ENCODE results near the gene BRD7. TPM values are rescaled to one million over a fixed set of nuclear protein-coding genes. Genes with fewer than 3 reads are reported as not detected.

Gene BRD7
- total and polyA plus RNA-seq, 7 experiments from 2014 or later = 34.5 to 91.1 (median 84.4) TPM

- no peaks in the 10 kb centered on the region for H3K36me3 ChIP-seq (ENCODE audit: control insufficient read depth in 2 of 3, insufficient read depth in 3 of 3, low read length in 3 of 3)
- POLR2A ChIA-PET = no interaction called here
- CTCF ChIA-PET = interaction anchor here (0.6 to 2.0 kb wide), 2 partner anchors 251 to 295 kb away, joined by 3 to 6 read pairs; no protein-coding TSS in a partner anchor
- H3K9me3 ChIP-seq (ENCODE audit: control insufficient read depth in 2 of 3, low read length in 3 of 3) = no peaks in the 10 kb centered on the region
- no peaks in the 10 kb centered on the region for H3K9me3 Mint-ChIP-seq
- H3K4me3 Mint-ChIP-seq = no peak overlapping the region
- H3K27me3 Mint-ChIP-seq = peaks cover 0 to 21% (median 0%) of the 10 kb centered on the region in 5 donors
- H3K36me3 Mint-ChIP-seq = peaks cover 0 to 4% (median 0%) of the 10 kb centered on the region in 5 donors
- no peaks in the 10 kb centered on the region for H3K27me3 ChIP-seq (ENCODE audit: control insufficient read depth in 2 of 2, insufficient read depth in 2 of 2, low read length in 2 of 2)
- H3K4me3 ChIP-seq (ENCODE audit: low read length) = no peak overlapping the region
- no peak for ATAC-seq
- H3K27ac Mint-ChIP-seq = no peak overlapping the region
- H3K4me1 ChIP-seq (ENCODE audit: control insufficient read depth in 2 of 2, insufficient read depth in 2 of 2, low read length in 2 of 2) = peaks cover 8 to 9% of the 10 kb centered on the region in 2 donors
- peaks cover 10 to 30% (median 16%) of the 10 kb centered on the region in 7 donors for H3K4me1 Mint-ChIP-seq
- intact Hi-C loops (cut with micrococcal nuclease) = no loop called here
- no peak overlapping the region for H3K27ac ChIP-seq (ENCODE audit: low read depth, low read length)
- no peak for DNase-seq
These were observed 4.0 kb upstream of the BRD7 start for GRCh38 chr16:50372611-50373344.

GRCh38 chr16:50371936-50372595 lies 3.3 kb upstream of the BRD7 start:
- intact Hi-C loops (cut with micrococcal nuclease) = no loop called here
- Mint-ChIP-seq H3K27me3 (peaks cover 0 to 19% (median 0%) of the 10 kb centered on the region in 5 donors), H3K36me3 (peaks cover 0 to 6% (median 0%) of the 10 kb centered on the region in 5 donors), H3K4me3 (no peak overlapping the region), H3K9me3 (no peaks in the 10 kb centered on the region), H3K4me1 (peaks cover 16 to 36% (median 23%) of the 10 kb centered on the region in 7 donors), H3K27ac (peak overlapping the region in 2 of 9 donors; percentile 21 to 47)
- Histone ChIP-seq H3K27ac (ENCODE audit: low read depth, low read length) (no peak overlapping the region), H3K4me1 (ENCODE audit: control insufficient read depth in 2 of 2, insufficient read depth in 2 of 2, low read length in 2 of 2) (peaks cover 15 to 16% of the 10 kb centered on the region in 2 donors), H3K9me3 (ENCODE audit: control insufficient read depth in 2 of 3, low read length in 3 of 3) (no peaks in the 10 kb centered on the region), H3K4me3 (ENCODE audit: low read length) (no peak overlapping the region), H3K36me3 (ENCODE audit: control insufficient read depth in 2 of 3, insufficient read depth in 3 of 3, low read length in 3 of 3) (no peaks in the 10 kb centered on the region), H3K27me3 (ENCODE audit: control insufficient read depth in 2 of 2, insufficient read depth in 2 of 2, low read length in 2 of 2) (no peaks in the 10 kb centered on the region)
- ATAC-seq = no peak
- ChIA-PET POLR2A (interaction anchor here (0.6 kb wide), 1 partner anchor 88 kb away, joined by 3 read pairs; no protein-coding TSS in a partner anchor), CTCF (interaction anchor here (0.6 to 2.0 kb wide), 3 partner anchors 46 to 295 kb away, joined by 3 to 6 read pairs (median 3); no protein-coding TSS in a partner anchor)
- DNase-seq = no peak

GRCh38 chr16:50371036-50371716 lies 2.4 kb upstream of the BRD7 start:
- no peaks in the 10 kb centered on the region for H3K27me3 ChIP-seq (ENCODE audit: control insufficient read depth in 2 of 2, insufficient read depth in 2 of 2, low read length in 2 of 2)
- H3K27ac ChIP-seq (ENCODE audit: low read depth, low read length) = no peak overlapping the region
- Mint-ChIP-seq H3K4me3 (peak overlapping the region in 1 of 10 donors; percentile 89), H3K4me1 (peaks cover 22 to 39% (median 31%) of the 10 kb centered on the region in 7 donors), H3K9me3 (no peaks in the 10 kb centered on the region), H3K27ac (peak overlapping the region in 1 of 9 donors; percentile 23), H3K27me3 (peaks cover 0 to 17% (median 0%) of the 10 kb centered on the region in 5 donors), H3K36me3 (peaks cover 0 to 6% (median under 1%) of the 10 kb centered on the region in 5 donors)
- CTCF ChIA-PET = interaction anchor here (1.1 to 2.2 kb wide), 3 partner anchors 45 to 295 kb away, joined by 3 to 15 read pairs (median 5); no protein-coding TSS in a partner anchor
- POLR2A ChIA-PET = interaction anchor here (1.4 kb wide), 1 partner anchor 272 kb away, joined by 4 read pairs; no protein-coding TSS in a partner anchor
- no peak overlapping the region for H3K4me3 ChIP-seq (ENCODE audit: low read length)
- no peaks in the 10 kb centered on the region for H3K36me3 ChIP-seq (ENCODE audit: control insufficient read depth in 2 of 3, insufficient read depth in 3 of 3, low read length in 3 of 3)
- no peak for ATAC-seq
- H3K9me3 ChIP-seq (ENCODE audit: control insufficient read depth in 2 of 3, low read length in 3 of 3) = no peaks in the 10 kb centered on the region
- intact Hi-C loops (cut with micrococcal nuclease) = no loop called here
- DNase-seq = no peak
- H3K4me1 ChIP-seq (ENCODE audit: control insufficient read depth in 2 of 2, insufficient read depth in 2 of 2, low read length in 2 of 2) = peaks cover 22 to 25% of the 10 kb centered on the region in 2 donors

- ChIA-PET POLR2A (interaction anchor here (0.6 to 1.3 kb wide), 6 partner anchors 9 to 380 kb away, joined by 3 to 5 read pairs (median 4); no protein-coding TSS in a partner anchor), CTCF (interaction anchor here (0.6 to 2.2 kb wide), 13 partner anchors 9 to 408 kb away, joined by 3 to 15 read pairs (median 4); partner anchors contain the start of gene ADCY7)
- Mint-ChIP-seq H3K27me3 (peaks cover 0 to 5% (median 0%) of the 10 kb centered on the region in 5 donors), H3K27ac (peak overlapping the region; percentile 83 to 99 (median 94)), H3K9me3 (no peaks in the 10 kb centered on the region), H3K36me3 (peaks cover 2 to 15% (median 11%) of the 10 kb centered on the region in 5 donors), H3K4me1 (peaks cover 35 to 52% (median 50%) of the 10 kb centered on the region in 7 donors), H3K4me3 (peak overlapping the region; percentile 79 to 96 (median 90))
- DNase-seq = peak in 2 of 9 donors; percentile 16 to 18
- H3K27ac ChIP-seq (ENCODE audit: low read depth, low read length) = peak overlapping the region; percentile 77
- peaks cover 24 to 39% of the 10 kb centered on the region in 2 donors for H3K4me1 ChIP-seq (ENCODE audit: control insufficient read depth in 2 of 2, insufficient read depth in 2 of 2, low read length in 2 of 2)
- H3K36me3 ChIP-seq (ENCODE audit: control insufficient read depth in 2 of 3, insufficient read depth in 3 of 3, low read length in 3 of 3) = no peaks in the 10 kb centered on the region
- no peak for ATAC-seq
- intact Hi-C loops (cut with micrococcal nuclease) = loop anchor here (1.0 to 5.0 kb wide), 22 partner anchors 28 to 438 kb away; partner anchors contain the start of genes ADCY7 (in 2 of the 2), CNEP1R1 (in 2 of the 2), HEATR3 (in 2 of the 2) and NKD1 (in 2 of the 2)
- H3K27me3 ChIP-seq (ENCODE audit: control insufficient read depth in 2 of 2, insufficient read depth in 2 of 2, low read length in 2 of 2) = no peaks in the 10 kb centered on the region
- H3K9me3 ChIP-seq (ENCODE audit: control insufficient read depth in 2 of 3, low read length in 3 of 3) = no peaks in the 10 kb centered on the region
- peak overlapping the region; percentile 52 for H3K4me3 ChIP-seq (ENCODE audit: low read length)
These were observed 481 bp upstream of the BRD7 start for GRCh38 chr16:50369133-50369804.

GRCh38 chr16:50367777-50368409 lies 895 bp downstream of the BRD7 start:
- H3K4me1 ChIP-seq (ENCODE audit: control insufficient read depth in 2 of 2, insufficient read depth in 2 of 2, low read length in 2 of 2) = peaks cover 27 to 39% of the 10 kb centered on the region in 2 donors
- intact Hi-C loops (cut with micrococcal nuclease) = loop anchor here (2.0 to 5.0 kb wide), 11 partner anchors 29 to 439 kb away; partner anchors contain the start of genes ADCY7 (in 1 of the 2), CNEP1R1 (in 1 of the 2), HEATR3 (in 1 of the 2) and NKD1 (in 1 of the 2)
- H3K36me3 ChIP-seq (ENCODE audit: control insufficient read depth in 2 of 3, insufficient read depth in 3 of 3, low read length in 3 of 3) = peaks cover 0 to 13% (median 5%) of the 10 kb centered on the region in 3 experiments
- no peaks in the 10 kb centered on the region for H3K9me3 ChIP-seq (ENCODE audit: control insufficient read depth in 2 of 3, low read length in 3 of 3)
- Mint-ChIP-seq H3K27ac (peak overlapping the region; percentile 84 to 96 (median 92)), H3K4me1 (peaks cover 40 to 64% (median 62%) of the 10 kb centered on the region in 7 donors), H3K36me3 (peaks cover 6 to 25% (median 15%) of the 10 kb centered on the region in 5 donors), H3K27me3 (no peaks in the 10 kb centered on the region), H3K4me3 (peak overlapping the region; percentile 88 to 98 (median 94)), H3K9me3 (no peaks in the 10 kb centered on the region)
- ChIA-PET CTCF (interaction anchor here (0.6 to 1.4 kb wide), 7 partner anchors 11 to 379 kb away, joined by 3 to 5 read pairs (median 4); no protein-coding TSS in a partner anchor), POLR2A (interaction anchor here (0.7 to 1.4 kb wide), 6 partner anchors 26 to 299 kb away, joined by 3 to 6 read pairs (median 4); no protein-coding TSS in a partner anchor)
- H3K27me3 ChIP-seq (ENCODE audit: control insufficient read depth in 2 of 2, insufficient read depth in 2 of 2, low read length in 2 of 2) = no peaks in the 10 kb centered on the region
- DNase-seq = no peak
- H3K4me3 ChIP-seq (ENCODE audit: low read length) = peak overlapping the region; percentile 61
- H3K27ac ChIP-seq (ENCODE audit: low read depth, low read length) = peak overlapping the region; percentile 86
- no peak for ATAC-seq
